DMS153 treated with DMSO at 0.1 percent for 48 hours (cell line): ENCODE results near the gene EDAR.

ENCODE experiments used
- DNase-seq: peaks from one replicate; lab custom pipeline; 2025; ENCODE audit not compliant: unreplicated experiment; lab: John Stamatoyannopoulos, UW

The EDAR gene

DNA sequence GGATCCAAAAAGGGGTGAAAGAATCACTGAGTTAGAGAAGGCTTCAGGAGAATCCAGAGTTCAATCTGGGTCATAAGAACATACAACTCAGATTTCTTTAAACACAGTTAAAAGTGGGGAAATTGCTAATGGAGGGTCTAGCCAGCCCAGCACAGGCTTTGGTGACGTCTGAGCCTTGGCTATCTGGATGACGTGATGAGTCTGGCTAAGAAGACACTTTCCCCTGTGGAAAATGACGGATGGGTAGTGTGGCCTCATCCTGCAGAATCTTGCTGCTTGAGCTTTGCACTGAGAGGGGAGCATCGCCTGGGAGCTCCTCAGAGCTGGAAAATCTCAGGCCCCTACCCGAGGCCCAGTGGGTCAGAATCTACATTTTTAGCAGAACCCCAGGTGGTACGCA is 19.2 kb downstream of the EDAR start:
- DNase-seq: no peak

DNA sequence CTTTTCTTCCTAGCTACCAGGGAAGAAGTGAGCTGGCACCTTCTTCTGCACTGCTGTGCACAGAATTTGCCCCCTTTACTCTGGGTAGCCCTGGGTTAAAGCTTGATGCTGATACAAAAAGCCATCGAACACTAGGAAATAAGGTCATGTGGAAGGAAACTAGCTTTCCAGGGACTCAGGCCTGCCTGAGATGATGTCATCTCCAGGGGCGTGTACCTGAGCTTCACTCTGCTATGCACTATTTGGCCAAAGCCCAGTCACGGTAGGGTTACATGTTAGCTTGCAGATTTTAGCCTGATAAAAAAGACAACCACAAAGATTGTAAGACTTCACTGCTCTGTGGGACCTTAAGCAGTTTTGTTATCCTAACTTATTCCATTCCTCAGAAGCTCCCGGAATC is 20.4 kb downstream of the EDAR start:
- DNase-seq: no peak

DNA sequence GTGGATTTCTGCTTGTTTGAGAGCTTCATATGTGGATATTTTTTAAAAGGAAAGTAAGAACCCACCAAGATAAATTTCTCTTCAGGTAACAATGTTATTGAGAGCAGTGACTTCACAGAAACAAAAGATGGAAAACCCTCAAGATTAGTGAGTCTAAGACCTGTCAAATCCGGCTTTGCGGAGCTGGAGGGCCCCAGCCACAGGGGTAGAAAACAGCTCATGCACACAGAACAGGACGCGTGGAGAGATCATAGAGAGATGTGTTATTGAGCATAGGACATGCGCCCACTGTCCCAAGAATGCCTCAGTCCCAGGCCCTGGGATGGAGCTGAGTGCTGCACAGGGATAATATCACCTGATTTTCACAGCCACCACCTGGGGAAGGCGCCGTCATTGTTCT is 21.3 kb downstream of the EDAR start:
- DNase-seq: no peak

DNA sequence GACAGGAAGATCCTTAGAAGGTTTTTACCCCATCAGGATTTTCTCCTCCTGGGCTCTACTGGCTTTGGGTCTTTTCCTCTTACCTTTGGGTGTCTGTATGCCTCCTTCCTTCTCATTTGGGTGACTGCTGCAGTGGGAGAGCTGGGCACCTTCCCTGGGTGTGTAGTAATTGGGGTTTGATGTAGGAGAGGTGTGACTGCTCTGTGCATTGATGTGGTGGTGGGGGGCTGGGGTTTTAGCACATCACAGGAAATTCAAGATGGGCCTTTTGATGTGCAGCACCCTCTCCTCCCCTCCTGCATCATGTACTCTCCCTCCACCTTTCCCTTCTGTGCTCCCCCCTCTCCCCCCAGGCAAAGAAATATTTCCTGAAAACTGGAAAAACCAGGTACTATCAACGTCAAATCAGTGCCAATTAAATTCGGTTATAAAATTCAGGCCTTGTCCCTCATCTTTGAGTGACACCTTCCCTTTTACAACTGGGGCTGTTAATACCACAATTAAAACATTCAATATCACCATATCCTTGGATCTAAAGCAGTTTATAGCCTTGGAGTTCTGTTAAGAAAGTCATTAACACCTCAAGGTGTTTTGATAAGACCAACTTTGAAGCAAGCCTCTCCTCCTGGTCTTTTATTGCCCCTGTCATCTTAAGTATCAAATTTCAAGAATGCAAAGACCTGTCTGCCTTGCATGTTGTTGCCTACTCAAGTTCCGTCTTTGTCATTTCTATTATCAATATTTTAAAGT is 23.3 kb downstream of the EDAR start:
- no peak for DNase-seq

DNA sequence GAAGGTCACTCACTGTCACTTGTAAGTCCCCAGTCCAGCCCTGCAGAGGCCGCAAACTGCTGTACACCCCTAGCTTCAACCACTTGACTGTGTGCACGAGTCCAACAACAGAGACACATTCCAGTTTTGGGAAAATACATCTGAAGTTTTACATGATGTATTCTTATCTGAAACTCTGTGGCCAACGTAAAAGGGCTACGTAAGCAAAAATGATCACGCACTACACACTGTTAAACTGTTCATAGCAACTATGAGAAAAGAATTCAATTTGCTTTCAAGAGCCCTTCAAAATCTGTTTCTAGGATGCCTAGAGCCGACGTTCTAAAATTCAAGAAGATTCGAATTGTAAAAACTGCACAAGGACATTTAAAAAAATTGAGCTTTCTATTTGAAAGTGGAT is 26.0 kb downstream of the EDAR start:
- no peak for DNase-seq

DNA sequence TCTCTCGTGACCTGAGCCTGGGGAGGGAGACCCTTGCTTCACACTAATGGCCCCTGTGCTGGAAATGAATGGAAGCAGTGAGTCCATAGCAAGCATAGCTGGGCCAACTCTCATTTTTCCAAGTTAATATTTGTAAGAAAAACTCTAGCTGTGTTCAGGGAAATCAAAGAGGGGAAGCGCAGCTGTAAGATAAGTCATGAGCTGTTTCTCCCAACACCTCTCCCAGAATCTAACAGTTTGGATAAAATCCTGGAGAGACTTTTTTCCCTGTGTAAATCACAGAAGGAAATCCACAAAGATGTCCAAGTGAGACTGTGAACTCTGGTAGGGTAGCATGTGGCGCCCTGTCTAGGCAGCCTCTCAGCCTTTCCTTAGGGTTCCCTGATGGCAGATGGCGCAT is 27.2 kb downstream of the EDAR start:
- DNase-seq: no peak

DNA sequence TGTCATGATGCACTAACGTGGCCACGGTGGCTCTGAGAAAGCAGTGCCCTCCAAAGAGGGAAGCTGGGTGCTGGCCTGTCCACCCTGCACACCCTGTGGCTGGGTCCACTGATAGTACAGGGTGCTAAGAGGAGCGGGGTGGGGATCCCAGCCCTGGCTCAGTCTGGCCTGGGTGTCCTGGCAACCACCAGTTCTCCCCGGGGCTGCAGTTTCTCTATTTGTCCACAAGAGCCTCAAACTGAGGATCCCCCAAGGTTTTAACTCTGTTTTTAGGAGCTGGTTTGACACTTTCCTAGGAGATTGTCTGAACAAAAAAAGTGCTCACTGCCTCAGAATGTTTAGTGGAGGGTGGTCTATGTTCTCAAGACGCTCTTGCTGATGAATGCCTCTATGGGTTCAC is 29.0 kb downstream of the EDAR start:
- no peak for DNase-seq

DNA sequence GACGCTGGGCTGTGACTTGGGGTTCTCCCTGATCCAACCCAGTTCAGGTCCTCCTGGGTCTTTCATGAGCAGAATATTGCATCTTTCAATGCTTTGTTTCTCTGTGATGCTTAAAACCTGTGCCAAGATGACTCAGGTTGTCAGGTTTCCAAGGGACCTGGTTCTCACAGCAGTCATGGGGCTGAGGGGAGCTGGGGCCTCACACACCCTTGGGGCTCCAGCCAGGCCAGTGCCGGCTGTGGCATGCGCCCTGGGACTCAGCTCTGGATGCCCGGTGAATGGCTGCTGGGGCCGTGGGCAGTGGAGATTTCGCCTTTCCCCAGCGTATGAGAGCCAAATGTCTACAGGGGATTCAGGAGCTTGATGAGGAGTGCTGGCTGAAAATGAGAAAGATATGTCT is 29.6 kb downstream of the EDAR start:
- DNase-seq: no peak

DNA sequence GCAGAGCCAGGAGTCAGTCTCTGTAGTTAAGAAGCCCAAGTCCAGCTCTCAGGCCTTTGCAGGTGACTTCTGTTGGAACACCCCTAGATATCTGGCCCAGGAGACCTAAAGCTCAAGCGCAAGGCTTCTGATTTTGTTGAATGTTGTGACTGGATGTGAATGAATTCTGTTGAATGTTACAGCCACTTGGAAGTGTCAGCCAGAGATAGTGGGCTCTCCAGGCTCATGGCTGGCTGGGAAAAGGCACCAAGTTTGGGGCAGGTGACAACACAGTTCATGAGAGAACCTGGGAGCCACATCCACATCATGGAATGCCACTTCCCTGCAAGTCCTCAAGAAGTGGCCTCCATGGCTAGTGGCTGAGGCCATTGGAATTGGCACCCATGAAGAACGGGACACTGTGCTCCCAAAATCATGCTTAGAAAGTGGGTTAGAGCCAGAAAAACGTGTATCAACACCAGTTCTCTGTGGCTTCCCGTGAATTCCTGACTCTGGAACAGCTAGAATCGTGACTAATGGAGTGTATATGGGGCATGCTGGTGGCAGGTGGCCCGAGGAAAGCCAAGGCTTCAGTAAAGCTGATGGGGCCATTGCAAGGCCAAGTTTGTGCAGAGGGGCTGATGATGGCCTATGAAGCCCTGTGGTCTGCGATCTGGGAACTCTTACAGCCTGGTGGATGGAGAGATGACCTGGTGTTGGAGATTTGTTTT is 30.2 kb downstream of the EDAR start:
- DNase-seq: no peak

DNA sequence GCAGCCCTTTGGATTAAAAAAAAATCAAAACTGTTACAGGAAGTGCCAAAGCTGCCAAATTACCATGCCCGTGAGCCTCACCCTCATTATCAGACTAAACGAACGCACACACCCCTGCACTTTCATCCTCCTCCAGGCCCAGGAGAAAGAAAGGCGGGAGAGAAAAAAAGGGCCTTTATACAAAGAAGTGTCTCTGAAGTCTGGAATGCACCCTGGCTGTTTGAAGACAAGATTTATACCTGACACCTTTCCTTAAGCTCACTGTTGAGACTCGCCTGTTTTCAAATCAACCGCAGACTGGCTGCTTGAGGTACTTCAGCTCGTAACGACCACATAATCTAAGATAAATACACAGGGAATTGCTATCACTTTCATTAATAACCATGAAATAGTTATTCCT is 31.0 kb downstream of the EDAR start:
- DNase-seq: no peak

DNA sequence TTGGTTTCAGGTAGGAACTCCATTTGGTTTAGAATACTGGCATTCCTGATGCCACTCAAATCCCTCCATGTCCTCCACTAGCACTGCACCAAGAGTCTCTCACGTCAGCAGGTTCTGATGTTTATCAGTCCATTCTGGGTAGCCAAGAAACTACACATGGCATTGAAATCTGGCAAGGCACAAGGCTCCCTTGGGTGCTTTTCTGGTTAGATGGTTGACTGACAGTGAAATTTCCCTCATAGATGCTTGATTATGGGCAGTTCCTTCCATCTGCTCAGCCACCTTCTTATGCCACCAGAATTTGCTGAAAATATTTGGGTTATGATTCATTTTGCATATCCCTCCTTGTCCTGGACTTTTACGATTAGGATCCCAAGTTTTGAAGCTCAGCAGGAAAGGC is 32.6 kb downstream of the EDAR start:
- DNase-seq: no peak

DNA sequence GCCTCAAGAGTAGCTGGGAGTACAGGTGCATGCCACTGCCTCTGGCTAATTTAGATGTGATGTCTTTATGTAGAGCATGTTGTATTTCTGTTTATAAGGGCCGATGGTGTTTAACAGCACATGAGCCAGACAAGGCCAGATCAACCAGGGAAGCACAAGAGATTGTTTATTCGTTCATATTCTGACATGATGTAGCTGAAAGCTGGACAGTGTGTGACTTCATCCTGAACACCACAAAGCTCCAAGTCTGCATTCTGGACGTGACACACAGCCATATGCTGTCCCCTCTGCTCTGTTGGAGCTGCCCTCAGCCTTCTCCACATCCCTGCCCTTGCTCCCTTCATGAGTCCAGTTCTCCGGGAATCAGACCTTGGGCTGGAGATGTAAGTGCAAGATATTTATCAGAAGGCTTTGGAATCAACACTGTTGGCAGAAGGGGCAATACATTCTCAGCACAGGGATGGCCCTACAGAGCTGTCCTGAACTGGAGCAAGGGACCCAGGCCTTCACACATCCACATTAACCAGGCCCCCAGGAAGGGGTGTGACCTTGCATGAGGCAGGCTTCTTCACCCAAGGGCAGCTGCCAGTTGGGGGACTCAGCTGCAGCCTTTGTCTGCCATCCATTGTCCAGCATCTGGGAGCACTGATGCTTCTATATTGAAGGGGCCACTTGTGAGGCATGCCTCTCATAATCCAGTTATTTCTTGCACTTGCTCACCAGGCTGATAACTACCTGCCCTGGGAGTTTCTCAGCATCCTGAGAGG is 38.5 kb downstream of the EDAR start:
- DNase-seq: no peak

DNA sequence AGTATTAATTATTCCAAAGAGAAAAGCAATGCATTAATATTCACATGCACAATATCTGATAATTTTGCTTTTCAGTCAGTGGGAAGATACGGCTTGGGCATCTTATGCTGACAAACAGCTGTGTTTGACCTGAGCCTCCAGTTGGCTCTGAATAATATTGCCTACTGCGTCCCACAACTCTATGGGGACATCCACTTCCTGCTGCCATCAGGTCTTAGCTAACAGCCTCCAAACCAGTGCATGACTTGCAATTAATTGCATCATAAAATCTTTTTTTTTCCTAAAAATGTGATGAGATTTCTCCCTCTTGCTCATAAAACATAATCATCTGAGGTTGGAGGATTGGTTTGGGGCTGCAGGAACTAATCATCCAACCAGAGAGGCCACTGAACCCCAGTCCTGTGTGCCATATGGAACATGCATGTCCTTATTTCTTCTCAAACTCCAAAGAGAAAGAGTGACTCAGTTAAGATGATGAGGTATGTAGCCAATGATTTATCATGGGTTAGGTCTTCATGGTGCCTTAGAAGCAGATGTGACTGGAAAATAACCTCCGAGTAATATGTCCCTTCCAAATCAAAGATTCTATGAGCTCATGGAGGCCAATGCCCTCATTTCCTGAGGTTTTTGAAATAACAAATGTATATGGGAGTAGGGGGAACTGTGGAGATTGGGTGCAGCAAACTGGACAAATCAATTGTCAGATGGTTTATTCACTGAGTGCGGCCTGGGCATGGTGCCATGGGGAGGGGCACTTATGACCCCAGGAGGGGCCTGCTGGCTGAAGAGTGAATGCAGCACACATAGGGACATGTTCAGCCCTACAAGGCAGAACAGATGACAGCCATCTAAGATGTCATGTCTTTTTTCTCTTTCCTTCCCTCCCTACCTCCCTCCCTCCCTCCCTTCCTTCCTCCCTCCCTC is 39.4 kb downstream of the EDAR start:
- DNase-seq: no peak

DNA sequence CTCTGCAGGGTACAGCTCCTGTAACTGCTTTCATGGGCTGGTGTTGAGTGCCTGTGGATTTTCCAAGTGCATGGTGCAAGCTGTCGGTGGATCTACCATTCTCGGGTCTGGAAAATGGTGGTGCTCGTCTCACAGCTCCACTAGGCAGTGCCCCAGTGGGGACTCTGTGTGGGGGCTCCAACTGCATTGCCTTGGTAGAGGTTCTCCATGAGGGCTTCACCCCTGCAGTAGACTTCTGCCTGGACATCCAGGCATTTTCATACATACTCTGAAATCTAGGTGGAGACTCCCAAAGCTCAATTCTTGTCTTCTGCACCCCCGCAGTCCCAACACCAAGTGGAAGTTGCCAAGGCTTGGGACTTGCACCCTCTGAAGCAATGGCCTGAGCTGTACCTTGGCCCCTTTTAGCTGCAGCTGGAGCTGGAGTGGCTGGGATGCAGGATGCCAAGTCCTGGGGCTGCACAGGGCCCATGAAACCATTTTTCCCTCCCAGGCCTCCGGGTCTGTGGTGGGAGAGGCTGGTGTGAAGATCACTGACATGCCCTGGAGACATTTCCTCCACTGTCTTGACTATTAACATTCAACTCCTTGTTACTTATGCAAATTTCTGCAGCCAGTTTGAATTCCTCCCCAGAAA is 41.6 kb downstream of the EDAR start:
- DNase-seq: no peak

DNA sequence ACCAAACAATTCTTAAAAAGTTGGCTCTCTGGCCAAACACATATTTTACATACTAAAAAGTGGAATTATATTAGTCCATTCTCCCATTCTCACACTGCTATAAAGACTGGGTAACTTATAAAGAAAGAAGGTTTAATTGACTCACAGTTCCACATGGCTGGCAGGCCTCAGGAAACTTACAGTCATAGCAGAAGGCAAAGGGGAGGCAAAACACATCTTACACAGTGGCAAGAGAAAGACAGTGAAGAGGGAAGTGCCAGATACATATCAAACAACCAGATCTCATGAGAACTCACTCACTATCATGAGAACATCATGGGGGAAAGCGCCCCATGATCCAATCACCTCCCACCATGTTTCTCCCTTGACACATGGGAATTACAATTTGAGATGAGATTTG is 42.6 kb downstream of the EDAR start:
- DNase-seq: no peak

DNA sequence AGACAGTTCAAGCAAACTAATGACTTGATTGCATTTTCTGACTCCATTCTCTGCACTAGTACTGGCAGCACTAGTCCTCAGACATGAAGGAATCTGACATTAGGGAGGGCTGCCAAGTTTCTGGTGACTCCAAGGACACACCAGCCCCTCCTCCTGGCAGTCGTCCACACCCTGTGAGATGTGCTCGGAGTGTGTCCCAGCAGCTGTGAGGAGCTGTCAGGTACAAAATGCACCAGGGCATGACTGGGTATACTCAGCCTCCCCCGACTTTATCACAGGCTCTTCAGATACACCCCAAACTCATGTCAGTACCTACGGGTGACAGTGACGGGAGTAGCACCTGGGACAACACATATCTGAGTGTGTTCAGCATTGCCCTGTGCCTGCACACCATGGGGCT is 43.1 kb downstream of the EDAR start:
- DNase-seq: no peak

DNA sequence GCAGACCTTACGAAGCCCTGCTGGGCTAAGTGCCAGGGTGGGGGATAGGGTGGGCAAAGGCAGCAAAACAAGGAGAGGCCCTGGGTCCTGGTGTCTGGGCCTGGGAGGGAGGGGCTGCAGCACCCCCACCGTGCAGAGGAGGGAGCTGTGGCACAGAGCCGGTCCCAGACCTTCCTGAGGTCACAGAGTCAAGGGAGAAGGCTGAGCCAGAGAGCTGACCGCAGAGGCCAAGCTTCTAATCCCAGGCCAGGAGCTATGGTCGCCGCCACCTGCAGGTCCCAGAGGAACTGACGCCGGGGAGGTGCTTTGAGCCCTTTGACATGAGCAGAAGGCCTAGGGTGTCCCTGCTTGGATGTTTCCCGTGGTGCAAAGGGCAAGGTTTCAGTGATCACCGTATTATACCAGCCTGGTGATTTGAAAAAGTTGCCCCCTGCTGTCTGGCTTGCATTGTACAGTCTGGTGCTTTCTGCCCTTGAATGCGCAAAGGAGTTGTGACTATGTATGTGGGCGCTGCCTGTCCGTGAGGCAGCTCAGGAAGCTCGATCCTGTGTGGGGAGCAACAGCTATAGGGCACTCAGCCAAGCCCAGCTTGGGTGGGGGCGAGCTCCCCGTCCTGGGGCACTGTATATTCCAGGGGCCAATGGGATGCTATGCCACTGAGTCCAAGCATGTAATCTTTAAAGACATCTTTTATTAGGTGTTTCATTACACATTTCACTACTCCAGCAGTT is 44.3 kb downstream of the EDAR start:
- no peak for DNase-seq

DNA sequence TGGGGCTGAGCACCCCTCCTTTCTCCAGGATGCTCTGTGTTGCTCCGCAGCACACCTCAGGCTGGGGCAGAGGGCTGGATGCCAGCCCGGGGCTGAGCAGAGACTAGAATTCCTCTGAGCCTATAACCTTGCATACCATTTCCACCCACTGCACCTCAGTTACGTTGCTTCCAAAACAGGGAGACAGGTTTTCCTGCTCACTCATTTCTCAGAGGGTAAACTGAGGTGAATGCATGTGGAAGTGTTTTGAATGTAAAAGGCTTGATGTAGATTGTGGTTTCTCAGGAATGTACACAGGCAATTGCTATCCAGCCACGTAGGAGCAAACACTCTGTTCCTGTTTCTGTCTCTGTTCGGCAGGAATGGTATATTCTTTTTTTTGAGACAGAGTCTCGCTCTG is 45.3 kb downstream of the EDAR start:
- DNase-seq: no peak

DNA sequence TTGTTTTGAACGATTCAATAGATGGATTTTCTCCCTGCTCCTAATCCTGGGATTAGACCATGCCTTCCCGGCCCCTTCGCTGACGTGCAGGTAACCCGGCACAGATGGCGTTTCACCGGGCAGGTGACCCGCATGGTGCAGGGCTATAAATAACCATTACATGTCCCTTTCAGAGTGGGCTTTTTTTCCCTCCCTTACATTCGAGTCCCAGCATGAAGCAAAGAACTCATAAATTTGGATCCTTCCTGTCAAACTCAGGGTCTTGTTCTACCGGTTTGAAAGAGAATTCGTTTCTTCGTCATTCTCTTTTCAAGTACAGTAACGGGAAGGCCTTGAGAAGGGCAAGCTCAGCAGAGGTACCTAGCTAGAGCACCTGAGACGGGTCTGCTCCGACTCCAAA is 46.1 kb downstream of the EDAR start:
- no peak for DNase-seq

DNA sequence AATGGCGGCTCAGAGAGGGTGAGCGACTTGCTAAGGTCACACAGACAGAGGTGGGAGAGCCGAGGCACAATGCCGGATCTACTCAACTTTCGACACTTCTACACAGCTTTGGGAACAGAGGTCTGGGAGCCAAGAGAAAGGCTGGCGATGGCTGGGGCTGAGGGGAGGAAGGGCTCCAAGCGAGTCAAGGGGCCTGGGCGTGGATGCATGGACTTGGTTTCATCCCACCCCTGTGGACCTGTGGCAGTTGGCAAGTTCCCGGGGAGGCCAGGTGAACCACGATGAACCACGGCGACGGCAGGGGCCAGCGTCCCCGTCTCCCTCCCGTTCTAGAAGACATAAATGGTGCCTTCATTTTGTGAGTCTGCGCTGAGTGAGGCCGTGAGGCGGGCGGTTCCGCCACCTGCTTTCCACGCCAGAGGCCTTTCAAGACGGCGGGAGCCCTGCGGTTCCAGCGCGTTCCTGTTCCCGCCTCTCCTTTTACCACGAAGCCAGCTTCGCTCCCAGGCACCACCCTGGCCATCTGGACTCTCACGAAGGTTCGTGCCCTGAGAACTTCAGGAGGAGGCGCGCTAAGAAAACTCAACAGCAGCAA is 46.7 kb downstream of the EDAR start:
- no peak for DNase-seq
